BE2C (cell line): ENCODE results near the gene DNAJC6.

ENCODE experiments used
- DNase-seq: peaks from one replicate; pipeline ENCODE4 v3.0.0-alpha.2; 2020
- H3K27me3 ChIP-seq: fragments of 250-450 bp; sonication (Bioruptor Pico); 2 replicates; pipeline ENCODE4 v1.5.1; 2020; ENCODE audit warnings: mild to moderate bottlenecking
- H3K36me3 ChIP-seq: fragments of 250-450 bp; sonication (Bioruptor Pico); 2 replicates; pipeline ENCODE4 v1.5.1; 2020; ENCODE audit warnings: mild to moderate bottlenecking
- H3K4me1 ChIP-seq: fragments of 250-450 bp; sonication (Bioruptor Pico); 2 replicates; pipeline ENCODE4 v1.5.1; 2020
- H3K4me3 ChIP-seq: 2 replicates; pipeline ENCODE4 v1.5.1; 2011; ENCODE audit warnings: low read depth, low read length
- H3K9me3 ChIP-seq: fragments of 250-450 bp; sonication (Bioruptor Pico); 2 replicates; pipeline ENCODE4 v1.5.1; 2020
- TF ChIP-seq, protein P1 (sequence below): IDR thresholded peaks from 2 replicates; pipeline ENCODE4 v1.5.1; 2012; ENCODE audit warnings: mild to moderate bottlenecking, low read depth, low read length

The DNAJC6 gene

GRCh38 chr1:65355031-65355712, 45.8 kb downstream of the DNAJC6 start:
- Histone ChIP-seq H3K27me3 (no peaks in the 10 kb centered on the region), H3K9me3 (no peaks in the 10 kb centered on the region), H3K36me3 (no peaks in the 10 kb centered on the region), H3K4me1 (no peaks in the 10 kb centered on the region), H3K4me3 (no peak overlapping the region)
- TF ChIP-seq, protein P1, sequence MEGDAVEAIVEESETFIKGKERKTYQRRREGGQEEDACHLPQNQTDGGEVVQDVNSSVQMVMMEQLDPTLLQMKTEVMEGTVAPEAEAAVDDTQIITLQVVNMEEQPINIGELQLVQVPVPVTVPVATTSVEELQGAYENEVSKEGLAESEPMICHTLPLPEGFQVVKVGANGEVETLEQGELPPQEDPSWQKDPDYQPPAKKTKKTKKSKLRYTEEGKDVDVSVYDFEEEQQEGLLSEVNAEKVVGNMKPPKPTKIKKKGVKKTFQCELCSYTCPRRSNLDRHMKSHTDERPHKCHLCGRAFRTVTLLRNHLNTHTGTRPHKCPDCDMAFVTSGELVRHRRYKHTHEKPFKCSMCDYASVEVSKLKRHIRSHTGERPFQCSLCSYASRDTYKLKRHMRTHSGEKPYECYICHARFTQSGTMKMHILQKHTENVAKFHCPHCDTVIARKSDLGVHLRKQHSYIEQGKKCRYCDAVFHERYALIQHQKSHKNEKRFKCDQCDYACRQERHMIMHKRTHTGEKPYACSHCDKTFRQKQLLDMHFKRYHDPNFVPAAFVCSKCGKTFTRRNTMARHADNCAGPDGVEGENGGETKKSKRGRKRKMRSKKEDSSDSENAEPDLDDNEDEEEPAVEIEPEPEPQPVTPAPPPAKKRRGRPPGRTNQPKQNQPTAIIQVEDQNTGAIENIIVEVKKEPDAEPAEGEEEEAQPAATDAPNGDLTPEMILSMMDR, result no peak
- DNase-seq, result no peak

GRCh38 chr1:65357291-65357960, 48.1 kb downstream of the DNAJC6 start:
- DNase-seq, result no peak
- Histone ChIP-seq H3K4me1 (no peaks in the 10 kb centered on the region), H3K9me3 (no peaks in the 10 kb centered on the region), H3K4me3 (no peak overlapping the region), H3K27me3 (no peaks in the 10 kb centered on the region), H3K36me3 (no peaks in the 10 kb centered on the region)
- TF ChIP-seq, protein P1, result no peak

DNA sequence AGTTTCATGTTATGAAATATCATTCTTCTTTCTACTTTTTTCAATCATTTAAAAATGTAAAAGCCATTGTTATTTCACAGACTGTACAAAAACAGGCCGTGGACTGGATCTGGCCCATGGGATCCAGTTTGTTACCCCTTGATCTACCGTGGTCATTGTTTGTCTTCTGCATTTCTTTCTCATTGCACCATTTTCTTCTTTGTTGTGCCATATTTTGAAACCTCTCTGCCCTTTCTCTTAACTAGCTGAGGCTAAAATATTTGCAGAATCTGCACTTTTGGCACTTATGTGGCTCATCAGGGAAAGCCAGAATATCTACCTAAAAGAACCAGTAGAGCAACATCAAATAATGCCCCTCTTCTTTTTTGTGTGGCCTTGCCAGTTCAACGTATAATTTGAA, 50.5 kb downstream of the DNAJC6 start:
- H3K36me3 ChIP-seq, result no peaks in the 10 kb centered on the region
- DNase-seq, result no peak
- no peaks in the 10 kb centered on the region for H3K27me3 ChIP-seq
- no peaks in the 10 kb centered on the region for H3K4me1 ChIP-seq
- H3K4me3 ChIP-seq, result no peak overlapping the region
- no peaks in the 10 kb centered on the region for H3K9me3 ChIP-seq
- TF ChIP-seq, protein P1, result no peak

GRCh38 chr1:65360648-65361047, 51.3 kb downstream of the DNAJC6 start:
- H3K9me3 ChIP-seq, result no peaks in the 10 kb centered on the region
- H3K36me3 ChIP-seq, result no peaks in the 10 kb centered on the region
- no peaks in the 10 kb centered on the region for H3K4me1 ChIP-seq
- H3K4me3 ChIP-seq, result no peak overlapping the region
- DNase-seq, result no peak
- H3K27me3 ChIP-seq, result no peaks in the 10 kb centered on the region
- TF ChIP-seq, protein P1, result no peak

GRCh38 chr1:65362545-65362944, 53.2 kb downstream of the DNAJC6 start:
- Histone ChIP-seq H3K27me3 (no peaks in the 10 kb centered on the region), H3K4me3 (no peak overlapping the region), H3K4me1 (no peaks in the 10 kb centered on the region), H3K36me3 (no peaks in the 10 kb centered on the region), H3K9me3 (no peaks in the 10 kb centered on the region)
- TF ChIP-seq, protein P1, result no peak
- no peak for DNase-seq

- Histone ChIP-seq H3K9me3 (no peaks in the 10 kb centered on the region), H3K27me3 (no peaks in the 10 kb centered on the region), H3K4me3 (no peak overlapping the region), H3K4me1 (no peaks in the 10 kb centered on the region), H3K36me3 (no peaks in the 10 kb centered on the region)
- DNase-seq, result no peak
- TF ChIP-seq, protein P1, result no peak
Measured at GRCh38 chr1:65363484-65363883, 54.1 kb downstream of the DNAJC6 start.
